Brain microvascular endothelial cell (primary cell): Measurements from ENCODE around the gene FUT8.
"Not testable (repeated sequence)": the region's sequence is repeated elsewhere in the genome, so short reads cannot be mapped to it uniquely, and the experiment has no call there.

Source experiments
- DNase-seq: peaks from one replicate; pipeline ENCODE4 v3.0.0-alpha.2; 2020
- H3K27ac ChIP-seq: fragments of 250-450 bp; sonication (Bioruptor Pico); 2 replicates; pipeline ENCODE4 v1.5.1; 2020; ENCODE audit warnings: mild to moderate bottlenecking, moderate library complexity
- H3K27me3 ChIP-seq: fragments of 250-450 bp; sonication (Bioruptor Pico); replicated peaks from 2 replicates; pipeline ENCODE4 v1.5.1; 2020; ENCODE audit warnings: mild to moderate bottlenecking
- H3K36me3 ChIP-seq: fragments of 250-450 bp; sonication (Bioruptor Pico); replicated peaks from 2 replicates; pipeline ENCODE4 v1.5.1; 2020; ENCODE audit warnings: mild to moderate bottlenecking
- H3K4me3 ChIP-seq: 2 replicates; pipeline ENCODE4 v1.5.1; 2011; ENCODE audit warnings: low read depth, mild to moderate bottlenecking, control low read depth, low read length, moderate library complexity
- CTCF ChIP-seq: IDR thresholded peaks from 2 replicates; pipeline ENCODE4 v1.5.1; 2011; ENCODE audit warnings: low read depth, mild to moderate bottlenecking, moderate library complexity, low read length, control low read depth, inconsistent platforms; ENCODE audit errors: missing control alignments
- in situ Hi-C: cut with HindIII; loops from 2 replicates; pipeline ENCODE4 v1.10.0; 2017; ENCODE audit warnings: low sequenced_read_pairs, low pct_ligation_motif_present

Gene FUT8

GRCh38 chr14:65676361-65677014 lies 264.0 kb downstream of the FUT8 start:
- in situ Hi-C loops, result no loop called here
- no peaks in the 10 kb centered on the region for H3K36me3 ChIP-seq
- no peak overlapping the region for H3K4me3 ChIP-seq
- no peak for DNase-seq
- H3K27me3 ChIP-seq, result no peaks in the 10 kb centered on the region
- no peak for TF ChIP-seq CTCF
- H3K27ac ChIP-seq, result no peak overlapping the region

- no peaks in the 10 kb centered on the region for H3K36me3 ChIP-seq
- no peak for TF ChIP-seq CTCF
- H3K27ac ChIP-seq, result no peak overlapping the region
- in situ Hi-C loops, result no loop called here
- DNase-seq, result no peak
- no peak overlapping the region for H3K4me3 ChIP-seq
- H3K27me3 ChIP-seq, result no peaks in the 10 kb centered on the region
These were observed 273.0 kb downstream of the FUT8 start for GRCh38 chr14:65685572-65685971.

- Histone ChIP-seq H3K4me3 (no peak overlapping the region), H3K27me3 (no peaks in the 10 kb centered on the region), H3K27ac (no peak overlapping the region), H3K36me3 (no peaks in the 10 kb centered on the region)
- TF ChIP-seq CTCF, result no peak
- in situ Hi-C loops, result no loop called here
- DNase-seq, result no peak
These were observed 274.2 kb downstream of the FUT8 start for GRCh38 chr14:65686761-65687160.

- in situ Hi-C loops, result no loop called here
- Histone ChIP-seq H3K4me3 (no peak overlapping the region), H3K36me3 (no peaks in the 10 kb centered on the region), H3K27ac (no peak overlapping the region), H3K27me3 (no peaks in the 10 kb centered on the region)
- no peak for TF ChIP-seq CTCF
- DNase-seq, result no peak
These were observed 276.5 kb downstream of the FUT8 start for GRCh38 chr14:65689070-65689469.

- H3K4me3 ChIP-seq, H3K27me3 ChIP-seq, in situ Hi-C loops, DNase-seq, H3K36me3 ChIP-seq, H3K27ac ChIP-seq: not testable (repeated sequence)
These were observed 280.0 kb downstream of the FUT8 start for GRCh38 chr14:65692566-65692965.

GRCh38 chr14:65696801-65697200 lies 284.3 kb downstream of the FUT8 start:
- no peak overlapping the region for H3K27ac ChIP-seq
- no peak for TF ChIP-seq CTCF
- DNase-seq, result no peak
- in situ Hi-C loops, result no loop called here
- H3K27me3 ChIP-seq, result no peaks in the 10 kb centered on the region
- H3K4me3 ChIP-seq, result no peak overlapping the region
- no peaks in the 10 kb centered on the region for H3K36me3 ChIP-seq
